Activated naive CD8-positive, alpha-beta T cell treated with anti-CD3 and anti-CD28 coated beads, Interleukin-2, amount 50 U/mL, for 24 hours (primary cell): ENCODE results near the gene CACNA1H.

Source experiments
- ATAC-seq: fragments of 150-1000 bp; cut with Tn5 transposase; one replicate; pipeline ENCODE4 v1.10.0; 2021
- DNase-seq: peaks from one replicate; pipeline ENCODE4 v3.0.0; 2021
- H3K27ac Mint-ChIP-seq: one replicate; pipeline ENCODE4 v1.8.0; 2021; ENCODE audit warnings: mild to moderate bottlenecking, mixed read lengths
- H3K27me3 Mint-ChIP-seq: one replicate; pipeline ENCODE4 v1.8.0; 2021; ENCODE audit warnings: mixed read lengths
- H3K36me3 Mint-ChIP-seq: one replicate; pipeline ENCODE4 v1.8.0; 2021; ENCODE audit warnings: low read depth, mixed read lengths
- H3K4me1 Mint-ChIP-seq: one replicate; pipeline ENCODE4 v1.8.0; 2021; ENCODE audit warnings: mixed read lengths
- H3K4me3 Mint-ChIP-seq: one replicate; pipeline ENCODE4 v1.8.0; 2021; ENCODE audit warnings: mild to moderate bottlenecking, moderate library complexity, mixed read lengths
- H3K9me3 Mint-ChIP-seq: one replicate; pipeline ENCODE4 v1.8.0; 2021; ENCODE audit warnings: mixed read lengths

The CACNA1H gene

GRCh38 chr16:1152651-1153259, at the start of gene CACNA1H:
Gene CACNA1H, plus strand, starts transcription at chr16:1153106. Its CDS starts 632 bp downstream, at chr16:1153738.
- Mint-ChIP-seq H3K9me3 (no peaks in the 10 kb centered on the region), H3K4me3 (peak within 1 kb of the TSS; percentile 29), H3K4me1 (no peaks in the 10 kb centered on the region), H3K27me3 (peaks cover 11% of the 10 kb centered on the region), H3K27ac (no peak within 1 kb of the TSS), H3K36me3 (no peaks in the 10 kb centered on the region)
- DNase-seq (peak; percentile 55), ATAC-seq (no peak)

- Mint-ChIP-seq H3K4me1 (no peaks in the 10 kb centered on the region), H3K27me3 (peaks cover 11% of the 10 kb centered on the region), H3K9me3 (no peaks in the 10 kb centered on the region), H3K36me3 (no peaks in the 10 kb centered on the region), H3K4me3 (no peak overlapping the region), H3K27ac (no peak overlapping the region)
- DNase-seq: no peak
- no peak for ATAC-seq
Measured at GRCh38 chr16:1103636-1103980, 49.3 kb upstream of the CACNA1H start.

GRCh38 chr16:1105888-1106620, 46.9 kb upstream of the CACNA1H start:
- DNase-seq (peak; percentile 59), ATAC-seq (peak; percentile 52)
- Mint-ChIP-seq H3K4me3 (no peak overlapping the region), H3K36me3 (no peaks in the 10 kb centered on the region), H3K9me3 (no peaks in the 10 kb centered on the region), H3K27ac (no peak overlapping the region), H3K27me3 (peaks cover 11% of the 10 kb centered on the region), H3K4me1 (no peaks in the 10 kb centered on the region)

GRCh38 chr16:1106659-1107058, 46.2 kb upstream of the CACNA1H start:
- ATAC-seq: no peak
- Mint-ChIP-seq H3K27ac (no peak overlapping the region), H3K27me3 (peaks cover 11% of the 10 kb centered on the region), H3K9me3 (no peaks in the 10 kb centered on the region), H3K36me3 (no peaks in the 10 kb centered on the region), H3K4me3 (no peak overlapping the region), H3K4me1 (no peaks in the 10 kb centered on the region)
- no peak for DNase-seq

- Mint-ChIP-seq H3K36me3 (no peaks in the 10 kb centered on the region), H3K4me3 (no peak overlapping the region), H3K27me3 (peaks cover 11% of the 10 kb centered on the region), H3K4me1 (no peaks in the 10 kb centered on the region), H3K9me3 (no peaks in the 10 kb centered on the region), H3K27ac (no peak overlapping the region)
- ATAC-seq (no peak), DNase-seq (no peak)
Measured at GRCh38 chr16:1107141-1107540, 45.8 kb upstream of the CACNA1H start.

- H3K9me3 Mint-ChIP-seq: no peaks in the 10 kb centered on the region
- peaks cover 13% of the 10 kb centered on the region for H3K27me3 Mint-ChIP-seq
- H3K4me1 Mint-ChIP-seq: no peaks in the 10 kb centered on the region
- DNase-seq: no peak
- ATAC-seq: no peak
- no peak overlapping the region for H3K4me3 Mint-ChIP-seq
- H3K27ac Mint-ChIP-seq: no peak overlapping the region
- H3K36me3 Mint-ChIP-seq: no peaks in the 10 kb centered on the region
Measured at GRCh38 chr16:1107731-1108130, 45.2 kb upstream of the CACNA1H start.

GRCh38 chr16:1108299-1109252, 44.3 kb upstream of the CACNA1H start:
- H3K27me3 Mint-ChIP-seq: peaks cover 13% of the 10 kb centered on the region
- no peak overlapping the region for H3K27ac Mint-ChIP-seq
- H3K4me3 Mint-ChIP-seq: no peak overlapping the region
- H3K36me3 Mint-ChIP-seq: no peaks in the 10 kb centered on the region
- no peak for DNase-seq
- H3K9me3 Mint-ChIP-seq: no peaks in the 10 kb centered on the region
- H3K4me1 Mint-ChIP-seq: no peaks in the 10 kb centered on the region
- no peak for ATAC-seq

GRCh38 chr16:1109648-1110047, 43.3 kb upstream of the CACNA1H start:
- no peak for ATAC-seq
- H3K9me3 Mint-ChIP-seq: no peaks in the 10 kb centered on the region
- peaks cover 8% of the 10 kb centered on the region for H3K27me3 Mint-ChIP-seq
- no peak for DNase-seq
- no peaks in the 10 kb centered on the region for H3K4me1 Mint-ChIP-seq
- H3K27ac Mint-ChIP-seq: no peak overlapping the region
- no peaks in the 10 kb centered on the region for H3K36me3 Mint-ChIP-seq
- no peak overlapping the region for H3K4me3 Mint-ChIP-seq

GRCh38 chr16:1112506-1113184, 40.3 kb upstream of the CACNA1H start:
- Mint-ChIP-seq H3K27ac (no peak overlapping the region), H3K4me1 (no peaks in the 10 kb centered on the region), H3K9me3 (no peaks in the 10 kb centered on the region), H3K27me3 (peaks cover 4% of the 10 kb centered on the region), H3K4me3 (no peak overlapping the region), H3K36me3 (no peaks in the 10 kb centered on the region)
- ATAC-seq (no peak), DNase-seq (no peak)

GRCh38 chr16:1113489-1113888, 39.4 kb upstream of the CACNA1H start:
- no peak overlapping the region for H3K4me3 Mint-ChIP-seq
- H3K4me1 Mint-ChIP-seq: no peaks in the 10 kb centered on the region
- H3K9me3 Mint-ChIP-seq: no peaks in the 10 kb centered on the region
- ATAC-seq (no peak), DNase-seq (no peak)
- no peak overlapping the region for H3K27ac Mint-ChIP-seq
- peaks cover 2% of the 10 kb centered on the region for H3K27me3 Mint-ChIP-seq
- no peaks in the 10 kb centered on the region for H3K36me3 Mint-ChIP-seq

GRCh38 chr16:1113889-1114526, 38.9 kb upstream of the CACNA1H start:
- ATAC-seq (no peak), DNase-seq (no peak)
- H3K9me3 Mint-ChIP-seq: no peaks in the 10 kb centered on the region
- no peaks in the 10 kb centered on the region for H3K36me3 Mint-ChIP-seq
- no peaks in the 10 kb centered on the region for H3K4me1 Mint-ChIP-seq
- H3K4me3 Mint-ChIP-seq: no peak overlapping the region
- H3K27me3 Mint-ChIP-seq: peaks cover 1% of the 10 kb centered on the region
- H3K27ac Mint-ChIP-seq: no peak overlapping the region

GRCh38 chr16:1116693-1117077, 36.2 kb upstream of the CACNA1H start:
- DNase-seq (no peak), ATAC-seq (no peak)
- Mint-ChIP-seq H3K4me3 (no peak overlapping the region), H3K36me3 (no peaks in the 10 kb centered on the region), H3K9me3 (no peaks in the 10 kb centered on the region), H3K27me3 (peaks cover 1% of the 10 kb centered on the region), H3K4me1 (no peaks in the 10 kb centered on the region), H3K27ac (no peak overlapping the region)

- no peaks in the 10 kb centered on the region for H3K36me3 Mint-ChIP-seq
- no peaks in the 10 kb centered on the region for H3K4me1 Mint-ChIP-seq
- H3K4me3 Mint-ChIP-seq: no peak overlapping the region
- no peak overlapping the region for H3K27ac Mint-ChIP-seq
- DNase-seq: no peak
- H3K9me3 Mint-ChIP-seq: no peaks in the 10 kb centered on the region
- peaks cover 1% of the 10 kb centered on the region for H3K27me3 Mint-ChIP-seq
- no peak for ATAC-seq
Measured at GRCh38 chr16:1117176-1117900, 35.6 kb upstream of the CACNA1H start.
